Activated CD8-positive, alpha-beta memory T cell treated with anti-CD3 and anti-CD28 coated beads for 24 hours (primary cell): ENCODE data around the gene SKIL.

ENCODE experiments used
- DNase-seq: peaks from one replicate; pipeline ENCODE4 v3.0.0-alpha.2; 2020

The SKIL gene

GRCh38 chr3:170350515-170351413 lies 6.8 kb upstream of the SKIL start:
- no peak for DNase-seq

GRCh38 chr3:170352936-170353335 lies 4.6 kb upstream of the SKIL start:
- DNase-seq: no peak

DNA sequence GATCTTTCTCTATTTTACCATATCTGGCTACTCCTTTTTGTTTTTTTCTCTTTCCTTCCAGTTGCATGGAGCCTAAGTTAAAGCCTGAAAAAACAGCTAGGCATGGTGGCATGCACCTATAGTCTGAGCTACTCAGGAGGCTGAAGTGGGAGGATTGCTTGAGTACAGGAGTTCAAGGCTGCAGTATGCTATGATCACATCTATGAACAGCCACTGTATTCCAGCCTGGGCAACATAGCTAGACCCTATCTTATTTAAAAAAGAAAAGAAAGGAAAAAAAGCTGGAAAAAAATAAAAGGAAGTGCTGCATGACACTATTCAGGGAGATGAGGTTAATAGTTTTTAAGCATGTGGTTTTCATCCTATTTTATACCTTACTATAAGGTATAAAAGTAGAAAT lies 4.0 kb upstream of the SKIL start:
- no peak for DNase-seq

GRCh38 chr3:170354760-170355159 lies 2.8 kb upstream of the SKIL start:
- DNase-seq: no peak

GRCh38 chr3:170355738-170356595 lies 1.5 kb upstream of the SKIL start:
- no peak for DNase-seq

GRCh38 chr3:170356596-170357175 lies 829 bp upstream of the SKIL start:
- DNase-seq: no peak

- peak; percentile 89 for DNase-seq
Observed at GRCh38 chr3:170358042-170359010, 811 bp downstream of the SKIL start.

GRCh38 chr3:170359178-170359704 lies 1.7 kb downstream of the SKIL start:
- no peak for DNase-seq

DNA sequence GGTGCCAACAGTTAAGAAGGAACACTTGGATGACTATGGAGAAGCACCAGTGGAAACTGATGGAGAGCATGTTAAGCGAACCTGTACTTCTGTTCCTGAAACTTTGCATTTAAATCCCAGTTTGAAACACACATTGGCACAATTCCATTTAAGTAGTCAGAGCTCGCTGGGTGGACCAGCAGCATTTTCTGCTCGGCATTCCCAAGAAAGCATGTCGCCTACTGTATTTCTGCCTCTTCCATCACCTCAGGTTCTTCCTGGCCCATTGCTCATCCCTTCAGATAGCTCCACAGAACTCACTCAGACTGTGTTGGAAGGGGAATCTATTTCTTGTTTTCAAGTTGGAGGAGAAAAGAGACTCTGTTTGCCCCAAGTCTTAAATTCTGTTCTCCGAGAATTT lies 3.0 kb downstream of the SKIL start:
- no peak for DNase-seq

DNA sequence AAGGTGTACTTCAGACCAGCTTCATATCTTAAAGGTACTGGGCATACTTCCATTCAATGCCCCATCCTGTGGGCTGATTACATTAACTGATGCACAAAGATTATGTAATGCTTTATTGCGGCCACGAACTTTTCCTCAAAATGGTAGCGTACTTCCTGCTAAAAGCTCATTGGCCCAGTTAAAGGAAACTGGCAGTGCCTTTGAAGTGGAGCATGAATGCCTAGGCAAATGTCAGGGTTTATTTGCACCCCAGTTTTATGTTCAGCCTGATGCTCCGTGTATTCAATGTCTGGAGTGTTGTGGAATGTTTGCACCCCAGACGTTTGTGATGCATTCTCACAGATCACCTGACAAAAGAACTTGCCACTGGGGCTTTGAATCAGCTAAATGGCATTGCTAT lies 3.4 kb downstream of the SKIL start:
- DNase-seq: no peak

GRCh38 chr3:170361711-170362110 lies 4.2 kb downstream of the SKIL start:
- no peak for DNase-seq

- DNase-seq: no peak
Observed at GRCh38 chr3:170363471-170363994, 6.0 kb downstream of the SKIL start.

- DNase-seq: no peak
Observed at GRCh38 chr3:170364965-170365364, 7.5 kb downstream of the SKIL start.

- no peak for DNase-seq
Observed at GRCh38 chr3:170367797-170368196, 10.3 kb downstream of the SKIL start.

- DNase-seq: no peak
Observed at GRCh38 chr3:170368921-170369320, 11.4 kb downstream of the SKIL start.

DNA sequence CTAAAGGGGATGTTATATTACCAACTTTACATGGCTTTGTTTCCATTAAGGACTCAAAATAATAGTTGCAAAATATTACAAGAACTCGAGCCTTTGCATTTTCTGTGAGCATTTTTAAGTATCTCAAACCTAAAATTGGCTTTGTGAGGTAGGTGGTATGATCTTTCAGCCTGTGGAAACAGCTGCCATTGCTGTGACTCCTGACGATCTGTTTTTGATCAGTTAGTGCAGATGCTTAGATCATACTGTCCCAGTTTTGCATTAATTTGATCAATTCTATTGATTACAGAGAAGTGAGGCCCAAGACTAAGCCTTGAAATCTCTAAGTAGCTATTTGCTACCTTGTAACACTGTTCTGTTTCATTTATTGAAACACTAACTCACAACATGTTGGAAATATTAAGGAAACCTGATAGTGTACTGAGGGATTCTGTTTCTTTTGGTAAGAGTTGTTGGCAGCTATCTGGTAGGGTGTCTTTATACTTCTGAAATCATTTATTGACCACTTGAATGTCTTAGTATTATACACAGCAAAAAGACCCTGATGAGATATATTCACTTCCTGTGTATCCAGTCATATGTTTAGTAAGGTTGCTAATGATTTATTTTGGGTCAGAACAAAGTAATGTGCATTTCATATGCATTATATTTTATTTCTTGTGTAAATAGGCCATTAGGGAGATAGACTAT lies 14.8 kb downstream of the SKIL start:
- no peak for DNase-seq

- no peak for DNase-seq
Observed at GRCh38 chr3:170383567-170383966, 26.1 kb downstream of the SKIL start.

DNA sequence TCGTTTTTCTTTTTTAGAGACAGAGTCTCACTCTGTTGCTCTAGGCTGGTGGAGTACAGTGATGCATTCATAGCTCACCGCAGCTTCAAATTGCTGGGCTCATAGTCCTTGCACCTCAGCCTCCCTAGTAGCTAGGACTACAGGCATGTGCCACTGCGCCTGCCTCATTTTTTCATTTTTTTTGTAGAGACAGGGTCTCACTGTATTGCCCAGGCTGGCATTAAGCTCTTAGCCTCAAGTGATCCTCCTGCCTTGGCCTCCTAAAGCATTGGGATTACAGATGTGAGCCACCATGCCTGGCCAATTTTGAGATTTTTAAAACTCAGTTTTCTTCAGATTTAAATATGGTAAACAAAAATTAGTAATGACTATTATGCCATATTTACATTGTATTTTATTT lies 29.0 kb downstream of the SKIL start:
- DNase-seq: no peak

DNA sequence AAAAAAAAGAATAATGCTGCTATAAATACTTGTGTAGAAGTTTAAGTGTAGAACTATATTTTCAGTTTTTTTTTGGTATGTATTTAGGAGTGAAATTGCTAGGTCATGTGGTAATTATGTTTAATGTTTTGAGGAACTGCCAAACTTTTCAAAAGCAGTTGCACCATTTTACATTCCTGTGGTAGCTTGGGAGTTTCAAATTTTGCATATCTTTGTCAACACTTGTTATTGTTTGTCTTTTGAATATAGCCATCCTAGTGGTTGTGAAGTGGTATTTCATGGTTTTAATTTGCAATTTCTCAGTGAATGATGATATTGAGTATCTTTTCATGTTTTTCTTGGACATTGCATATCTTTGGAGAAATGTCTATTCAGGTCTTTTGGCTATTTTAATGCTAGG lies 30.4 kb downstream of the SKIL start:
- no peak for DNase-seq

DNA sequence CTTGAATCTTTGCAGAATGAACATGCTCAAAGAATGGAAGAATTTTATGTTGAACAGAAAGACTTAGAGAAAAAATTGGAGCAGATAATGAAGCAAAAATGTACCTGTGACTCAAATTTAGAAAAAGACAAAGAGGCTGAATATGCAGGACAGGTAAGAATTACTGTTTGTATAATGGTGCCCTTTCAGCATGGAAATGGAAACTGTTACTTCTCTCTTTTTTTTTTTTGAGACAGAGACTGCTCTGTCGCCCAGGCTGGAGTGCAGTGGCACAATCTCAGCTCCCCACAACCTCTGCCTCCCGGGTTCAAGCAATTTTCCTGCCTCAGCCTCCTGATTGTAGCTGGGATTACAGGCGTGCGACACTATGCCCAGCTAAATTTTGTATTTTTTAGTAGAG lies 33.6 kb downstream of the SKIL start:
- no peak for DNase-seq

DNA sequence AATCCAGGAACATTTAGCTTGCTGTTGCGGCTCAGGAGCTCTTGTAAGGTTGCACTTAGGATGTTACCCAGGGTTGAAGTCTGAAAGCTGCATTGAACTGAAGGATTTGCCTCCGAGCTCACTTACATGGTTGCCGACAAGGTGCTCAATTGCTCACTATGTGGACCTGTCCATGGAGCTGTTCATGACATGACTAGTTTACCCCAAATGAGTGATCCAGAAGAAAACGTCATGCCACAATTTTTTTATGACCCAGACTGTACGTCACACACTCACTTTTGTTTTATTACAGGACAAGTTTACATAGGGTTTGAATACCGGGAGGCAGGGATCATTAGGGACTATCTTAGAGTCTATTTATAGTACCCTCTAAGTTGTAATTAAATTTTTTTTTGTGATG lies 40.2 kb downstream of the SKIL start:
- no peak for DNase-seq
